Aorta (tissue), 5 donors: ENCODE data around the gene ADAM12. TPM values are rescaled to one million over a fixed set of nuclear protein-coding genes. Genes with fewer than 3 reads are reported as not detected.

Experiments used
- ATAC-seq: fragments of 200-7000 bp; cut with Tn5 transposase; one replicate; pipeline ENCODE4 v1.9.1; 2022; ENCODE audit warnings: moderate library complexity; ENCODE audit not compliant: low FRiP score
- DNase-seq, 2 donors: peaks; one replicate each; pipeline ENCODE4 v3.0.0-alpha.2; 2020
- H3K27ac ChIP-seq, 2 donors: one replicate each; pipeline ENCODE4 v1.5.1; 2013; ENCODE audit warnings: low read length in 2 of 2, mild to moderate bottlenecking in 2 of 2, moderate library complexity in 2 of 2, control low read depth in 1 of 2, inconsistent platforms in 1 of 2, low read depth in 1 of 2
- H3K27me3 ChIP-seq, 2 donors: one replicate each; pipeline ENCODE4 v1.6.1; 2013; ENCODE audit warnings: control low read depth in 1 of 2, low read length in 1 of 2, mild to moderate bottlenecking in 1 of 2, moderate library complexity in 1 of 2; ENCODE audit not compliant: insufficient read depth in 2 of 2, control insufficient read depth in 1 of 2
- H3K36me3 ChIP-seq, 2 donors: one replicate each; pipeline ENCODE4 v1.6.1; 2013; ENCODE audit warnings: control low read depth in 1 of 2, low read length in 1 of 2, mild to moderate bottlenecking in 1 of 2; ENCODE audit not compliant: insufficient read depth in 2 of 2, control insufficient read depth in 1 of 2
- H3K4me1 ChIP-seq, 2 donors: one replicate each; pipeline ENCODE4 v1.6.1; 2013; ENCODE audit warnings: low read length in 2 of 2, control low read depth in 1 of 2, mild to moderate bottlenecking in 1 of 2, moderate library complexity in 1 of 2; ENCODE audit not compliant: insufficient read depth in 2 of 2, control insufficient read depth in 1 of 2
- H3K4me3 ChIP-seq, 2 donors: one replicate each; pipeline ENCODE4 v1.5.1; 2013; ENCODE audit warnings: low read length in 2 of 2, control low read depth in 1 of 2, mild to moderate bottlenecking in 1 of 2
- H3K9me3 ChIP-seq: one replicate; pipeline ENCODE4 v1.6.1; 2013; ENCODE audit warnings: mild to moderate bottlenecking, low read length; ENCODE audit not compliant: control insufficient read depth
- WGBS, 2 donors: extraction: QIAGEN DNeasy Blood & Tissue Kit; methylation state at CpG; one replicate each; pipeline ENCODE4 v1.1.7; 2013; 5-methylcytosine and 5-hydroxymethylcytosine counted together
- intact Hi-C, 2 donors: fragments of 100-400 bp; cut with DNase I; formaldehyde crosslinking; loops; one replicate each; pipeline versions ENCODE4 v1.14.2 to v1.15.0; 2022
- polyA plus RNA-seq, 2 donors: library from polyadenylated mRNA; stranded (reverse); fragments of 200-250 nt; gene quantifications; one replicate each; pipeline ENCODE4 v1.2.3, GENCODE V29; 2013
- total RNA-seq, 2 donors: library from RNA; stranded (reverse); fragmentation: NEBNext Ultra II Directional; extraction: Animal tissue kit (Norgen Biotek cat#: 25700); gene quantifications; one replicate each; pipeline ENCODE4 v1.2.1, GENCODE V29; 2021
- donor health status: healthy with polysubstance abuse.
- donor health status: Bipolar disorder and iron deficiency.
- donor health status: DM: no; HTN: no; CAD: no.
- donor health status: DM: no; HTN: no; CAD: no.
- donor health status: DM: yes; HTN: yes; CAD: no.

Gene ADAM12
- total and polyA plus RNA-seq, 4 donors, result 0.13 to 9.4 (median 5.5) TPM; not detected in 1

- no peak for ATAC-seq
- Histone ChIP-seq H3K9me3 (no peaks in the 10 kb centered on the region), H3K4me1 (no peaks in the 10 kb centered on the region), H3K36me3 (no peaks in the 10 kb centered on the region), H3K27ac (no peak overlapping the region), H3K27me3 (no peaks in the 10 kb centered on the region), H3K4me3 (no peak overlapping the region)
- WGBS, 2 donors, result 64 to 68% methylated on average over 9 of the region's 9 CpGs
- intact Hi-C loops, result no loop called here
- no peak for DNase-seq
Observed at GRCh38 chr10:126225672-126226008, 162.6 kb downstream of the ADAM12 start.

- Histone ChIP-seq H3K4me1 (no peaks in the 10 kb centered on the region), H3K36me3 (no peaks in the 10 kb centered on the region), H3K27ac (no peak overlapping the region), H3K27me3 (no peaks in the 10 kb centered on the region), H3K4me3 (no peak overlapping the region), H3K9me3 (no peaks in the 10 kb centered on the region)
- no peak for DNase-seq
- 92 to 94% methylated on average over 20 of the region's 20 CpGs for WGBS, 2 donors
- intact Hi-C loops, result no loop called here
- ATAC-seq, result peak; percentile 10
Observed at GRCh38 chr10:126224967-126225671, 163.2 kb downstream of the ADAM12 start.

- intact Hi-C loops, result no loop called here
- H3K27me3 ChIP-seq, result no peaks in the 10 kb centered on the region
- no peak overlapping the region for H3K27ac ChIP-seq
- 91 to 96% methylated on average over 10 of the region's 10 CpGs for WGBS, 2 donors
- no peak for DNase-seq
- no peak for ATAC-seq
- H3K36me3 ChIP-seq, result no peaks in the 10 kb centered on the region
- H3K4me3 ChIP-seq, result no peak overlapping the region
- H3K9me3 ChIP-seq, result no peaks in the 10 kb centered on the region
- no peaks in the 10 kb centered on the region for H3K4me1 ChIP-seq
Observed at GRCh38 chr10:126223512-126224067, 164.7 kb downstream of the ADAM12 start.

- Histone ChIP-seq H3K4me1 (no peaks in the 10 kb centered on the region), H3K27me3 (no peaks in the 10 kb centered on the region), H3K4me3 (no peak overlapping the region), H3K9me3 (no peaks in the 10 kb centered on the region), H3K36me3 (no peaks in the 10 kb centered on the region), H3K27ac (no peak overlapping the region)
- no peak for DNase-seq
- WGBS, 2 donors, result 38 to 47% methylated on average over 4 of the region's 4 CpGs
- no peak for ATAC-seq
- intact Hi-C loops, result no loop called here
Observed at GRCh38 chr10:126222736-126223511, 165.4 kb downstream of the ADAM12 start.

GRCh38 chr10:126221874-126222273 lies 166.4 kb downstream of the ADAM12 start:
- ATAC-seq, result no peak

GRCh38 chr10:126218778-126219649 lies 169.3 kb downstream of the ADAM12 start:
- 85% methylated on average over 13 of the region's 13 CpGs for WGBS, 2 donors

More at GRCh38 chr10:126221874-126222273, 166.4 kb downstream of the ADAM12 start:
- intact Hi-C loops, result no loop called here
- no peak for DNase-seq
- no peaks in the 10 kb centered on the region for H3K9me3 ChIP-seq
- no peaks in the 10 kb centered on the region for H3K36me3 ChIP-seq
- 97 to 98% methylated on average over 5 of the region's 5 CpGs for WGBS, 2 donors
- H3K4me1 ChIP-seq, result no peaks in the 10 kb centered on the region
- no peak overlapping the region for H3K4me3 ChIP-seq
- H3K27me3 ChIP-seq, result no peaks in the 10 kb centered on the region
- H3K27ac ChIP-seq, result no peak overlapping the region

GRCh38 chr10:126218174-126218573 lies 170.1 kb downstream of the ADAM12 start:
- Histone ChIP-seq H3K9me3 (no peaks in the 10 kb centered on the region), H3K27ac (no peak overlapping the region), H3K36me3 (no peaks in the 10 kb centered on the region), H3K4me1 (no peaks in the 10 kb centered on the region), H3K4me3 (no peak overlapping the region), H3K27me3 (no peaks in the 10 kb centered on the region)
- no peak for ATAC-seq
- DNase-seq, result no peak
- 96 to 97% methylated on average over 5 of the region's 5 CpGs for WGBS, 2 donors
- intact Hi-C loops, result no loop called here

More at GRCh38 chr10:126218778-126219649, 169.3 kb downstream of the ADAM12 start:
- no peak overlapping the region for H3K4me3 ChIP-seq
- H3K9me3 ChIP-seq, result no peaks in the 10 kb centered on the region
- H3K4me1 ChIP-seq, result no peaks in the 10 kb centered on the region
- ATAC-seq, result no peak
- no peaks in the 10 kb centered on the region for H3K36me3 ChIP-seq
- intact Hi-C loops, result no loop called here
- H3K27me3 ChIP-seq, result no peaks in the 10 kb centered on the region
- DNase-seq, result no peak
- no peak overlapping the region for H3K27ac ChIP-seq

- no peak overlapping the region for H3K4me3 ChIP-seq
- intact Hi-C loops, result no loop called here
- ATAC-seq (no peak), DNase-seq (no peak)
- no peaks in the 10 kb centered on the region for H3K36me3 ChIP-seq
- no peaks in the 10 kb centered on the region for H3K4me1 ChIP-seq
- WGBS, 2 donors, result 64 to 77% methylated on average over 4 of the region's 4 CpGs
- no peaks in the 10 kb centered on the region for H3K27me3 ChIP-seq
- no peaks in the 10 kb centered on the region for H3K9me3 ChIP-seq
- H3K27ac ChIP-seq, result no peak overlapping the region
Observed at GRCh38 chr10:126216632-126216961, 171.7 kb downstream of the ADAM12 start.
